SKM-1 treated with dmso at 0.1 percent for 144 hours (cell line): Measurements from ENCODE around the gene SDK1.
A peak's percentile ranks its signal among the peaks of the same experiment; 100 is the strongest.

ENCODE experiments used
- DNase-seq: peaks from one replicate; lab custom pipeline; 2025; ENCODE audit not compliant: unreplicated experiment; lab: John Stamatoyannopoulos, UW

Gene SDK1

GRCh38 chr7:3289996-3290395 is 11.1 kb upstream of the SDK1 start:
- no peak for DNase-seq

DNA sequence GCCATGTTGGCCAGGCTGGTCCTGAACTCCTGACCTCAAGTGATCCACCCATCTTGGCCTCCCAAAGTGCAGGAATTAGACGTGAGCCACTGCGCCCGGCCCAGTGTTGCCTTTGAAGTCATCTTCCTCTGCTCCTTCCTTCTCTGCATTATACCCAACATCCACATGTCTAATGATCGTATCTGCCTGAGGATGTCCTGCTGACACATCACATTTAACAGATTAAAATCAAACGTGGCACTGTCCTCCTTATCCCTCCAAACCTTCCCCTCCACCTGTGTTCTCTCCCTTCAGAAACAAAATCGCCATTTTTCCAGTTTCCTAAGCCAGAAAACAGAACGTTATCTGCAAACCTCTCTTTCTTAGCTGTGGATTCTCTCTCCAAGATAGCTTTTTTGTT is 8.4 kb upstream of the SDK1 start:
- DNase-seq = no peak

DNA sequence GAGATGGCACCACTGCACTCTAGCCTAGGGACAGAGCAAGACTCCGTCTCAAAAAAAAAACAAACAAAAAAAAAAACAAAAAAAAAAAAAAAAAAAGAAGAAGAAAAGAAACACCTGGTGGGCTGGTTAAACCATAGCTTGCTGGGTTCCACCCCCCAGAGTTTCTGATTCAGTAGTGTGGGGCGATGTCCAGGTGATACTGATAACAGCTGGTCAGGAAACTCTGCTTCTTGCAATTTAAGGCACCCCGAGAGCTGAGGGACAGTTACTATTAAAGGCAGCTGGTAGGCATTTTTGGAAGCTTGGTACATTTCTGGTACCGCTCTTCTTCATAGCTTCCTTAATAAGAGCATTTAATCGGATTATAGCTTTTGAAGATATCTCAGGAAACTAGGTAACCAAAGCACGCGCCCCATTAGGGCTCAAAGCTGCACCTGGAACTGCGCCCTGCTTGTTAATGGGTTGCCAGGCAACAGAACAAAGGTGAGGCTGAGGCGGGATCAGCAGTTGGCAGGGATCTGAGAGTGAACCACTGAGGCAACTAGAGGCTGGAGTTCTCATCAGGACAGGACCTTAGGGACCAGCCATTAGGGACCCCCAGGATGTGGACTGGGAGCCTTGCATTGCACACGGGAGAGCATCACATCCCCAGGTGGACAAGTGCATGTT is 6.5 kb upstream of the SDK1 start:
- no peak for DNase-seq

DNA sequence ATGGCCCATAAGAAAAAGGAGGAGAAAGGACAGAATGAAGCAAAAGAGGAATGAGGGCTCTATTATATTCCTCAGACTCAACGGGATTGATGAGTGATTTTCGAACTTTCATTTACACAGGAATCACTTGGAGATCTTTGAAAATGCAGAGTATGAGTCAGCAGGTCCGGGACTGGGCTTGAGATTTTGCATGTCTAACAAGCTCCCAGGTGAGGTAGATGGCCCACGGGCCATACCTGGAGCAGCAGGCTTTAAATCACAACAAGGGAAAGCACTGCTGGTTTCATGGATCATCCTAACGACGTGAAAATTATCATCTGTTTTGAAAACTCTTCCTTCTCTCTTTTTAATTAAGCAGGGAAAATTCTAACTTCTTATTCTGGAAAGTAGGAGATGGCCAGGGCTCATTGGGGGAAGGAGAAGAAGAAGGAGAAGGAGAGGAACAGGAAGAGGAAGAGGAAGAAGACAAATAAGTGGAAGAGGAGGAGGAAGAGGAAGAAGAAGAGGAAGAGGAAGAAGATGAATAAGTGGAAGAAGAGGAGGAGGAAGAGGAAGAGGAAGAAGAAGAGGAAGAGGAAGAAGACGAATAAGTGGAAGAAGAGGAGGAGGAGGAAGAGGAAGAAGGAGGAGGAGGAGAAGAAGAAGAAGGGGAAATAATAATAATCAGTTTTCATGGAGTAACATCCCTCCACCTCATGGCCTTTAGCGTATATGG is 3.8 kb upstream of the SDK1 start:
- DNase-seq = peak; percentile 19

- no peak for DNase-seq
Measured at GRCh38 chr7:3300221-3300650, 816 bp upstream of the SDK1 start.

DNA sequence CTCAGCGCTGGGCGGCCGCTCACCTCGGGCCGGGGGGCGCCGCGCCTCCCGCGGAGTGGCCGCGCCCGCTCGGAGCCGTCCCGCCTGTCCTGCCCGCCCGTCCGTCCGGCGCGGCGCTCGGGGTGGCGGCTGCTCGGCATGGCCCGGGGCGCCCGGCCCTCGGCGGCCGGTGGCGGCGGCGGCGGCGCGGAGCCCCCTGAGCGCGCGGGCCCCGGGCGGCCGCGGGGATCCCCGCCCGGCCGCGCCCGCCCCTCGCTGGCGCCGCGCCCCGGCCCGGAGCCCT is 338 bp downstream of the SDK1 start:
- DNase-seq = no peak

DNA sequence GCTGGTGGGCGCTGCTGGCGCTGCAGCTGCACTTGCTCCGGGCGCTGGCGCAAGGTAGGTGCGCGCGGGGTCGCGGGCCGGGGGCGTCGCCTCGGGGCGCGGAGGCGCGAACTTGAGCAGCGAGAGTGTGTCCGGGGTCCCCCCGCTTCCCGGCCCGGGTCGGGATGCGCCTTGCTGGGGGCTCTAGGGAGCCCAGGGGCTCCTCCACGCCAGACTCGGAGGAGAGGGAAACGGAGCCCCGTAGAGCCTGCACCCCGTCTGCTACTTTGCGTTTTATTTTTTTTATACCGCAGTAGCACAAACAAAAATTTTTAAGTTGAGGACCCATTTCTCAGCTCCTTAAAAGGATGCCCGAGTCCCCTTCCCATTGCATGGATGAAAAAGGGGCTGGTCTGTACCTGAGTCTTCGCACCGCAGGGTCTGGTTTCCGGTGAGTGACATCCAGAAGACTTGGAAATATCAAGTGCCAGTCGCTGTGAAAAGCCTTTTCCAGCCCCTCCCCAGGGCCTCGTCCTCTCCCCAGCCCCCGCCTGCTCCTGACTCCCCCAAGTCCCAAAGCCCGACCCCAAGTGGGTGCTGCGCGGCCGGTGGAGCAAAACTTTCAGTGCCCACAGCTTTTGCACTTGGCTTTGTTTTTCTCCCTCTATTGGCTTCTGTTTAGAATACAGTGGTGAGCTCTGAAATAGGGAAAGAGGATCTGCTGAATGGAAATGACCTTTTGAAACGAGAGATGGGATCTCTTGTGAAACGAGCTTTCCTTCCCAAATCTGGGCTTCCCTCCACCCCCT is 973 bp downstream of the SDK1 start:
- peak; percentile 28 for DNase-seq

GRCh38 chr7:3302681-3303320 is 1.7 kb downstream of the SDK1 start:
- no peak for DNase-seq

GRCh38 chr7:3304131-3304530 is 3.1 kb downstream of the SDK1 start:
- DNase-seq = no peak

- DNase-seq = no peak
Measured at GRCh38 chr7:3307435-3307834, 6.4 kb downstream of the SDK1 start.

GRCh38 chr7:3309140-3309539 is 8.1 kb downstream of the SDK1 start:
- DNase-seq = no peak

- no peak for DNase-seq
Measured at GRCh38 chr7:3309956-3310355, 8.9 kb downstream of the SDK1 start.

GRCh38 chr7:3310884-3311283 is 9.8 kb downstream of the SDK1 start:
- no peak for DNase-seq

DNA sequence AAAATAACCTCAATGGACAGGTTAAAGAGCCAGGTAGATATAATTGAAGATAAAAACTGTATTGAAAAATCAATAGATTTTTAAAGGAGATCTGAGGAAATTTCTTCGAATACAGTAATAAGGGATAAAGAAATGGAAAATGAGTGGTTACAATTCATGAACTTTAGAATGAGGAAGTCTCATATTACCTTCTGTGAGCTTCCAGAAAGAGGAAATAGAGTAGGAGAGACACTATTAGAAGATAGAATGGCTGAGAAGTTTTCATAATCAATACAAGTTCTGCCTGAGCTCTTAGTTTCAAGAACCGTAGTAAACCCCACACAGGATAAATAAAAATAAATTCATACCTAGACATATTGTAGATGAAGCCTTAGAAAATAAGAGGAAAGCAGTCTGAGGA is 11.5 kb downstream of the SDK1 start:
- peak; percentile 59 for DNase-seq

- DNase-seq = no peak
Measured at GRCh38 chr7:3318874-3319273, 17.8 kb downstream of the SDK1 start.

GRCh38 chr7:3321206-3321605 is 20.2 kb downstream of the SDK1 start:
- DNase-seq = no peak

DNA sequence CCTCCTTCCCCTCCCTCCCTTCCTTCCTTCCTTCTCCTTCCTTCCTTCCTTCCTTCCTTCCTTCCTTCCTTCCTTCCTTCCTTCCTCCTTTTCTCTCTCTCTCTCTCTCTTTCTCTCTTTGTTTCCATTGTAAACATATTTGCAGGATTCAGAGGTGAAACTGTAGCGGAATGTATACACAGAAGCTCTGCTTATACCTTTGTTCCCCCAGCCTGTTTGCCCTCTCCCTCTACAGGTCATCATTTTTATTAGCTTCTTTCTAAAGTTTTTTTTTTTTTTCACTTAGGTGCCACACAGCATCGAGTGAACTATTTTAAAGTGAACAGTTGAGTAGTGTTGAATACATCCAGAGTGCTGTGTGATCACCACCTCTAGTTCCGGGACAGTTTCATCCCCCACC is 20.7 kb downstream of the SDK1 start:
- no peak for DNase-seq

DNA sequence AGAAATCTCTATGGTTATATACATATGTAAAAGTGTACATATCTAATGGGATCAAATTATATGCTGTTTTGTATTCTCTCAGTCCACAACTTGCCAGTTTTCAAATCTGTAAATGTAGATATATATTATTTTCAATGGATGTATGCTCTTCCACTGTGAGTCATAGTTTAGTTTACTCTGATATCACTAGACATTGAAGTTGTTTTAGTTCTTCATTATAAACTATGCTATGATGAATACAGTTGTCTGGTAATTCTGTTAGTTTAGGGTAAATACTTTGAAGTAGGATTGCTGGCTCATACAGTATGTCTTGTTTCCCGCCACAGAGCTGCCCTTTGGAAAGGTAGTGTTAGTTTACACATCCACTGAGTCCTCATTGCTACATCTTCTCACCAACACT is 25.2 kb downstream of the SDK1 start:
- DNase-seq = no peak

- no peak for DNase-seq
Measured at GRCh38 chr7:3327099-3327498, 26.0 kb downstream of the SDK1 start.

GRCh38 chr7:3327655-3328054 is 26.6 kb downstream of the SDK1 start:
- no peak for DNase-seq

- DNase-seq = no peak
Measured at GRCh38 chr7:3332308-3332707, 31.3 kb downstream of the SDK1 start.

GRCh38 chr7:3333861-3334260 is 32.8 kb downstream of the SDK1 start:
- DNase-seq = no peak
